ENCODE measurements around the gene PHLPP1.

The PHLPP1 gene

DNA sequence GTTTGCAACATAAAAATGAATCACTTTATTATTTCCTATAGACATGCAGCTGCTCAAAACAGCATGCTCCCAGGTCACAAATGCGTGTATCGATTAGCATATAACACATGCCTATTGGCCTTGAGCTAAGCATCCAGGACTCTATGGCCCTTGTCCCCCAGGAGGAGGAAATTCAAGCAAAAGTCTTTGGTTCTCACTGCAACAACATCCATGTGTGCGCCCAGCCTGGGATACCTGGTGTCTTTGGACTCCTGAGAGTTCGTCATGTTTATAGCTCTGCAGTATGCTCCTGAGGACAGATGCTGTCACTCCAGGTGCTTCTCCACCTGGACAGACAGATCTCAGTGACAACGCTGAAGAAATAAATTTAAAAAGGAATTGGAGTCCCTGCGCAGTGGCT lies 284.6 kb downstream of the PHLPP1 start:
- Mint-ChIP-seq H3K36me3 (ENCODE audit: low read depth) (no peaks in the 10 kb centered on the region), H3K27ac (no peak overlapping the region), H3K27me3 (ENCODE audit: low read depth) (peaks cover 15% of the 10 kb centered on the region), H3K4me3 (no peak overlapping the region), H3K9me3 (no peaks in the 10 kb centered on the region), H3K4me1 (ENCODE audit: low read depth) (no peaks in the 10 kb centered on the region)

DNA sequence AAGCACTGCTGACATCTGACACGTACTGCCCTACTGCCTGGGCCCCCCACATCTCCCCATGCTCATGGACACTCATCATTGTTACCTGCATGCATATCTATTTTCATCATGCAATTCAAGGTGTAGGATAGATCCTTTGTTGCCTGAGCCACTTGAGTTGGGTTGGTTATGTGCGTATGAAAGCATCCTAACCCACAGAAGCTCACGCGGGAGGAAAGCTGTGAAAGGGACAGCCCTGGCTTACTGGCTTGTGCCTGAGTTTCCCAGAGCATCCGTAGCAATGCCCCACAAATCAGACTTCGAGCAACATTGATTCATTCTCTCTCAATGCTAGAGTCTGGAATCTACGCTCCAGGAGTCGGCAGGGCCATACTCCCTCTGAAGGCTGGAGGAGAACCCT lies 285.5 kb downstream of the PHLPP1 start:
- Mint-ChIP-seq H3K4me3 (no peak overlapping the region), H3K9me3 (no peaks in the 10 kb centered on the region), H3K36me3 (ENCODE audit: low read depth) (no peaks in the 10 kb centered on the region), H3K4me1 (ENCODE audit: low read depth) (no peaks in the 10 kb centered on the region), H3K27me3 (ENCODE audit: low read depth) (peaks cover 13% of the 10 kb centered on the region), H3K27ac (no peak overlapping the region)

DNA sequence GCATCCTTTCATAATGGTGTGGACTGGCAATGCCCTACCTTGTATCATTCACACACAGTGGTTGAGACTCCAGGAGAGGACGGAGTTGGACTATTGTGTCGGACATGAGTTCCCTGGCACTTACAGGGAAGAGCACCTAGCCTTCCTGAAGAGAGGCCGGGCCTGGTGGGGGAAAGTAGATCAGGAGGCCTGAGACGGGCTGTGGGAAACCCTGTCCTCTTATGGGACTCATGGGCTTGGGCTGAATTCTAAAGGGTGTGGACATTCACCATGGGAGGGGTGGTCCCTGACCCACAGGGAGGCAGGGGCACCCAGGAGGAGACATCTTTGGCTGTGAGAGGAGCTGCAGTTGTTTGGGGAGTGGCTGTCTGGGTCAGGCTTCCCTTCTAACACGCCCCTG lies 286.5 kb downstream of the PHLPP1 start:
- peaks cover 13% of the 10 kb centered on the region for H3K27me3 Mint-ChIP-seq (ENCODE audit: low read depth)
- H3K36me3 Mint-ChIP-seq (ENCODE audit: low read depth) = no peaks in the 10 kb centered on the region
- H3K4me3 Mint-ChIP-seq = no peak overlapping the region
- no peaks in the 10 kb centered on the region for H3K4me1 Mint-ChIP-seq (ENCODE audit: low read depth)
- no peak overlapping the region for H3K27ac Mint-ChIP-seq
- no peaks in the 10 kb centered on the region for H3K9me3 Mint-ChIP-seq

DNA sequence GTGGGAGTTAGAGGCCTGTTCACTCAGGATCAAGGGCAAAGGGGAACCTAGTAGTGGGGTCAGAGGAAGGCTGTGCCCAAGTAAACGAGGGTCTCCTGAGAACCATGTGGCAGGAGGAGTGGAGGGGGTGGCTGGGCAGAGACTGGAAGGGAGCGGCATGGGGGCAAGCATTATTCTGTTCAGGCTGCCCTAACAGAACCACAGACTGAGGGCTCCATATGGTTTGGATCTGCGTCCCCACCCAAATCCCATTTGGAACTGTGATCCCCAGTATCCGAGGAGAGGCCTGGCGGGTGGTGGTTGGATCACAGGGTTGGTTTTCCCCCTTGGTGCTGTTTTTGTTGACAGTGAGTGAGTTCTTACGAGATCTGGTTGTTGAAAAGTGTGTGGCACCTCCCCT lies 287.0 kb downstream of the PHLPP1 start:
- H3K4me1 Mint-ChIP-seq (ENCODE audit: low read depth) = no peaks in the 10 kb centered on the region
- H3K36me3 Mint-ChIP-seq (ENCODE audit: low read depth) = no peaks in the 10 kb centered on the region
- H3K4me3 Mint-ChIP-seq = no peak overlapping the region
- H3K9me3 Mint-ChIP-seq = no peaks in the 10 kb centered on the region
- peaks cover 10% of the 10 kb centered on the region for H3K27me3 Mint-ChIP-seq (ENCODE audit: low read depth)
- no peak overlapping the region for H3K27ac Mint-ChIP-seq

DNA sequence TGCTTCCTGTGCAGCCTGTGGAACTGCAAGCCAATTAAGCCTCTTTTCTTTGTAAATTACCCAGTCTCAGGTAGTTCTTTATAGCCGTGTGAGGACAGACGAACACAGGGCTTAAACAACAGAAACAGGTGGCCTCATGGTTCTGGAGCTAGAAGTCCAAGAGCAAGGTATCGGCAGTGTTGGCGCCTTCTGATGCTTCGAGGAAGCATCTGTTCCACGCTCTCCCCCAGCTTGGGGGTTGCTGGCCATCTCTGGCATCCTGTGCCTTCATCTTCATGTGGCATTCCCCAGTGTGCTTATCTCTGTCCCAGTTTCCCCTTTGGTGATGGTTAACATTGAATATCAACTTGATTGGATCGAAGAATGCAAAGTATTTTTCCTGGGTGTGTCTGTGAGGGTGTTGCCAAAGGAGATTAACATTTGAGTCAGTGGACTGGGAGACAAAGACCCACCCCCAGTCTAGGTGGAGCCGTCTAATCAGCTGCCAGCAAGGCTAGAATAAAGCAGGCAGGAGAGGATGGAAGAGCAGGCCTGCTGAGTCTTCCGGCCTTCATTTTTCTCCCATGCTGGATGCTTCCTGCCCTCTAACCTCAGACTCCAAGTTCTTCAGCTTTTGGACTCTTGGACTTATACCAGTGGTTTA lies 287.6 kb downstream of the PHLPP1 start:
- Mint-ChIP-seq H3K27ac (no peak overlapping the region), H3K9me3 (no peaks in the 10 kb centered on the region), H3K4me3 (no peak overlapping the region), H3K27me3 (ENCODE audit: low read depth) (peaks cover 13% of the 10 kb centered on the region), H3K4me1 (ENCODE audit: low read depth) (no peaks in the 10 kb centered on the region), H3K36me3 (ENCODE audit: low read depth) (no peaks in the 10 kb centered on the region)

DNA sequence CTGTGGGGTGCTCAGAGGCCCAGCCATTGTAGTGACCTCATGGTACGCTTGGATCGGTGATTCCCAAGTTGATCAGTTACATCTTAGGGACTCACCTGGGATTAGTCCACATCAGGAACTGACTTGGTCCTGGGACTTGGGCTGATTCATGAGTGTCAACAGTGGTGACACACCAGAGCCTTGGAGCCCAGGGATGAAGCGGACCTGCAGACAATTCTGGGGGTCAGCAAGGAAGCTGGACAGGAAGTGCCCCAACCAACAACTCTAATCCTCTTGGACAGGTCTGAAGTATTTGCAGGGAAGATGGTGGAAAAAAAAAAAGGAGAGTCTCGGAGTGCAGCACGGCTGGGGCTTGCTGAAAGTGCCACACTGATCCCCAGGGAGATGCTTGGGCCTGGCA lies 288.6 kb downstream of the PHLPP1 start:
- Mint-ChIP-seq H3K27ac (no peak overlapping the region), H3K4me3 (no peak overlapping the region), H3K9me3 (no peaks in the 10 kb centered on the region), H3K4me1 (ENCODE audit: low read depth) (no peaks in the 10 kb centered on the region), H3K27me3 (ENCODE audit: low read depth) (peaks cover 13% of the 10 kb centered on the region), H3K36me3 (ENCODE audit: low read depth) (no peaks in the 10 kb centered on the region)

DNA sequence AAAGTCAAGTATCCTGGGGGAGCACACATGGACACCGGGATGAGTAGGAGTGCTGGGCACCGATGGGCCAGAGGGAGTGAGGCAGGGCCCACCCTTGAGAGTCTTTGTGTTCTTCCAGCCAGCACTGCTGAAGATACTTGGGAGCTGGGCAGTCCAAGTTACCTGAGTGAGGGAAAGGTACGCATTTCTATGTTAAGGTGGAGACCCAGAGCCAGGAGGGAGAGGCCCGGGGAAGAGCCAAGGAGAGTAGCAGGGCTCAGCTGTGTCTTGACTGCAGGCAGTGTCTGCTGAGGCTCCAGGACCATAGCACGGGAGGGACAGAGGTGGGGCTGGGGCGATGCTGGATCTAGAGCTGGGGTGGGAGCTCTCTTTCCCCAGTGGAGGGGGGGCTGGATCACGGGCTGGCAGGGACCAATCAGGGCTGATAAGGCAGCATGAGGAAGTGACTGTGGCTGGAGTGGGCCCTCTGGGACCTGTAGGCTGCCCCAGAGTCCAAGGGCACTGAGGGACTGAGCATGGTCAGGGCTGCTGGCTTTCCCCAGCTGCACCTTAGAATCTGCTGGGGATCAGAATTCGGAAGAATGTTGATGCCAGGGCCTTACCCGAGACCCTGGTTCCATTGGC lies 289.2 kb downstream of the PHLPP1 start:
- no peak overlapping the region for H3K27ac Mint-ChIP-seq
- H3K4me3 Mint-ChIP-seq = no peak overlapping the region

DNA sequence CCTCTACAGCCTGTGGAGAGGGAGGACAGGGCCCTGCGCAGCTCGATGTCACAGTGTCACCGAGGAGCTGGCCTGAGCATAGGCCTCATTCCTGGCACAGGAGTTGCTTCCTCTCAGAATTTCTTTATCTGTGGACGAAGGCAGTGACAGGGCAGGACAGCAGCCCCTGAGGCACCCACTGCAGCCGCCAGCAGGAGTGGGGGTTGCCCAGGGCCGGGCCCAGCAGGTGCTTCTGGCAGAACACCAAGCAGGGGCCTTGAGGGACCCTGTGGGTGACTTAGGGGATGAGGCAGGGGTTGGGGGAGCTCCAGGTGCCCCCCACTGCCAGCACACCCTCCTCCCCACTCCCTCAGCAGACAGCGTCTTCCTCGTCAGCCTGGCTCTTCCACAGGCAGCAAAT lies 290.0 kb downstream of the PHLPP1 start:
- peaks cover 26% of the 10 kb centered on the region for H3K27me3 Mint-ChIP-seq (ENCODE audit: low read depth)
- no peak overlapping the region for H3K4me3 Mint-ChIP-seq

More for the DNA sequence above, 289.2 kb downstream of the PHLPP1 start:
- Mint-ChIP-seq H3K27me3 (ENCODE audit: low read depth) (peaks cover 19% of the 10 kb centered on the region), H3K36me3 (ENCODE audit: low read depth) (no peaks in the 10 kb centered on the region), H3K9me3 (no peaks in the 10 kb centered on the region), H3K4me1 (ENCODE audit: low read depth) (no peaks in the 10 kb centered on the region)

DNA sequence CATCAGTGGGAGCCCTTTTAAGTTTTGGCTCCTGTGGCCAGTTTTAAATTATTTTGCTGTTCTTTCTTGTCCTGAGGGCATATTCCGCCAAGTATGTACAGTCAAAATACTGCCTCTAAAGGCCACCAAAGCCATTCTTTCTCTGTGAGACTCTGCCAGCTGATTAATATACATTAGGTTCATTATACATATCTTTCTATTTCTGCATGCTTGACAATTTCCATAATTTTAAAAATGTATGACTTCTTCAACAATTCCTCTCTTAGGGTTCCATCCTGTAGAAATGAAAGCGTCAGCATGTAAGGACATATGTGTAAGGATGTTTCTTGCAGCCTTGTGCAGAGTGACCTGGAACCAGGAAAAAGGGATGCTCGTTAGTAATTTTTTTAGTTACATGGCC lies 291.9 kb downstream of the PHLPP1 start:
- H3K27ac Mint-ChIP-seq = no peak overlapping the region
- H3K4me1 Mint-ChIP-seq (ENCODE audit: low read depth) = no peaks in the 10 kb centered on the region
- no peaks in the 10 kb centered on the region for H3K36me3 Mint-ChIP-seq (ENCODE audit: low read depth)
- peaks cover 40% of the 10 kb centered on the region for H3K27me3 Mint-ChIP-seq (ENCODE audit: low read depth)
- H3K9me3 Mint-ChIP-seq = no peaks in the 10 kb centered on the region
- no peak overlapping the region for H3K4me3 Mint-ChIP-seq

More for the DNA sequence above, 290.0 kb downstream of the PHLPP1 start:
- Mint-ChIP-seq H3K36me3 (ENCODE audit: low read depth) (no peaks in the 10 kb centered on the region), H3K27ac (no peak overlapping the region), H3K9me3 (no peaks in the 10 kb centered on the region), H3K4me1 (ENCODE audit: low read depth) (no peaks in the 10 kb centered on the region)

DNA sequence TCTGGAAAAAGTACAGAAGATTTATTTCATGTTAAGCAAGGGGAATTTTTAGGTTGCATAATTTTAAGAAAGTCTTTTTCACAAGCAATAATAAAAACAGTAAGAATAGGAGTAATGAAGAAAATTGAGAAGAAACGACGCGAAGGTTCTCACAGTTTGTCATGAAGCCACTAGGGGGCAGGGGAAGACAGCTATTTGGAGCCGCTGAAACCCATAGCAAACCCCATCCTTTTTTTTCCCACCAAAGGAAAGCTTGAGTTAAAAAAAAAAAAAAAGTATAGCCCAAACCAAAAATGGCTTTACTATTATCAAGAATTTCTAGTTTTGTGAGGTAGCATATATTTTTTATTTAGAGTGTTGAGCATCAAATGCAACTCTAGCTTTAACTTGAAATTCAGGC lies 300.9 kb downstream of the PHLPP1 start:
- Mint-ChIP-seq H3K36me3 (ENCODE audit: low read depth) (peaks cover 5% of the 10 kb centered on the region), H3K27me3 (ENCODE audit: low read depth) (peaks cover 54% of the 10 kb centered on the region), H3K9me3 (peaks cover 8% of the 10 kb centered on the region), H3K4me1 (ENCODE audit: low read depth) (peaks cover 2% of the 10 kb centered on the region), H3K4me3 (no peak overlapping the region), H3K27ac (no peak overlapping the region)

DNA sequence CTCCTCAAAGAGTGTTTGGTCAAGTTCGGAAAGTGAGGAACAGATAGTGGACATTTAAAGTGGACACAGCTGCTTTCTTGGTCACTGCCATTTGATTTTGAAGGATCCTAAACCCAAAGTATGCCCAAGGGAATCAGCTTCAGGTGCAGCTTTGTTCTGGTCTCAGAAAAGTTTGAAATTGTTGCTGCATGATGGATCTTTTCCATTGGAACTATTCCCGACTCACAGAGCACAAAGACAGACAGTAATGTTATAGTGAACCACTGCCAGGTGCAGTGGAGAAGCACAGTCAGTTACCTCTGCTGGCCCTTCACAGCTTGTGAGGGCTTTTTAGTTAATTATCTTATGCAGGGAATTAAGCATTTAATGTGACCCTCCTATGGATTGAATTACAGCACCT lies 301.7 kb downstream of the PHLPP1 start:
- H3K4me1 Mint-ChIP-seq (ENCODE audit: low read depth) = peaks cover 2% of the 10 kb centered on the region
- peaks cover 5% of the 10 kb centered on the region for H3K36me3 Mint-ChIP-seq (ENCODE audit: low read depth)
- H3K27ac Mint-ChIP-seq = no peak overlapping the region
- no peak overlapping the region for H3K4me3 Mint-ChIP-seq
- H3K9me3 Mint-ChIP-seq = peaks cover 8% of the 10 kb centered on the region
- H3K27me3 Mint-ChIP-seq (ENCODE audit: low read depth) = peaks cover 46% of the 10 kb centered on the region

DNA sequence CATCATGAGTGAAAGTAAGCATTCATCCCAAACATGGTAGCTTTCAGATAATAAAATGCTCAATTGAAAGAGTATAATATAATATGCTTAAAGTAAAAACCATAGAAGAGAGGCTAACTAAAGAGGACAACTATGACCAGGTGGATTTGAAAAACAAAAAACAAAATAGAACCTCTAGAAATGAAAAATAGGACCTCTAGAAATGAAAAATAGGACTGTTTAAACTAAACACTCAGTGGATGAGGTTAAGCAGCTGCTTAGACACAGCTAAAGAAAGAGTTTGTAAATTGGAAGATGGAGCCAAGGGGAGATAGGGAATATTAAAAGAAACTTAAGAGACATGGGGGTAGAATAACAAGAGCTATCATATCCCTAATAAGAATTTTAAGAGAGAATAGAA lies 302.6 kb downstream of the PHLPP1 start:
- Mint-ChIP-seq H3K27me3 (ENCODE audit: low read depth) (peaks cover 37% of the 10 kb centered on the region), H3K36me3 (ENCODE audit: low read depth) (peaks cover 5% of the 10 kb centered on the region), H3K27ac (no peak overlapping the region), H3K4me3 (no peak overlapping the region), H3K9me3 (peaks cover 8% of the 10 kb centered on the region), H3K4me1 (ENCODE audit: low read depth) (peaks cover 2% of the 10 kb centered on the region)

DNA sequence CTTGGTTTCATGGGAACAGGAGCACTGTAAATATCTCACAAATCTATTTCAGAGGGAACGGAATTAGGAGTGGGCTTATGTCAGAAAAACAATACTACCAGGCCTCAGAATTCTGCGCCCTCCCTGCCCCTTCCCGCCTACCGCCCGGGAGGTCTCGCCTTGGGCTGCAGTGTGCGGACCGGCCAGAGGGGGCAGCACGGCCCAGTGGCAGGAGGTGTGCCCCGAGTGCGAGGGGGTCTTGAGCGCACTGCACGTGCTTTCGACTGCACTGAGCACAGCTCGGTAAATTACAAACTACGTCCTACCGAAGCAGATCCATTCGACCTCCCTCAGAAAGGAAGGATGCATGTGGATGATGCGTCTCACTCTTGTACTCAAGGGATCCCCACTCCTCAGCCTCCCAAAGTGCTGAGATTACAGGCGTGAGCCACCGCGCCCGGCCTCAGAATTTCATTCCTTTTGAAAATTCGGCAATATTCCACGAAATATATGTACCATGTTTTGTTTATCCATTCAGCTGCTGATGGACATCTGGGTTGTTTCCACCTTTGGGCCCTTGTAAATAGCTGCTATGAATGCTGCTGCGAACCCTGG lies 307.2 kb downstream of the PHLPP1 start:
- H3K27ac Mint-ChIP-seq = no peak overlapping the region
- no peaks in the 10 kb centered on the region for H3K4me1 Mint-ChIP-seq (ENCODE audit: low read depth)
- H3K9me3 Mint-ChIP-seq = peaks cover 8% of the 10 kb centered on the region
- H3K27me3 Mint-ChIP-seq (ENCODE audit: low read depth) = peaks cover 8% of the 10 kb centered on the region
- peaks cover 5% of the 10 kb centered on the region for H3K36me3 Mint-ChIP-seq (ENCODE audit: low read depth)
- H3K4me3 Mint-ChIP-seq = no peak overlapping the region

DNA sequence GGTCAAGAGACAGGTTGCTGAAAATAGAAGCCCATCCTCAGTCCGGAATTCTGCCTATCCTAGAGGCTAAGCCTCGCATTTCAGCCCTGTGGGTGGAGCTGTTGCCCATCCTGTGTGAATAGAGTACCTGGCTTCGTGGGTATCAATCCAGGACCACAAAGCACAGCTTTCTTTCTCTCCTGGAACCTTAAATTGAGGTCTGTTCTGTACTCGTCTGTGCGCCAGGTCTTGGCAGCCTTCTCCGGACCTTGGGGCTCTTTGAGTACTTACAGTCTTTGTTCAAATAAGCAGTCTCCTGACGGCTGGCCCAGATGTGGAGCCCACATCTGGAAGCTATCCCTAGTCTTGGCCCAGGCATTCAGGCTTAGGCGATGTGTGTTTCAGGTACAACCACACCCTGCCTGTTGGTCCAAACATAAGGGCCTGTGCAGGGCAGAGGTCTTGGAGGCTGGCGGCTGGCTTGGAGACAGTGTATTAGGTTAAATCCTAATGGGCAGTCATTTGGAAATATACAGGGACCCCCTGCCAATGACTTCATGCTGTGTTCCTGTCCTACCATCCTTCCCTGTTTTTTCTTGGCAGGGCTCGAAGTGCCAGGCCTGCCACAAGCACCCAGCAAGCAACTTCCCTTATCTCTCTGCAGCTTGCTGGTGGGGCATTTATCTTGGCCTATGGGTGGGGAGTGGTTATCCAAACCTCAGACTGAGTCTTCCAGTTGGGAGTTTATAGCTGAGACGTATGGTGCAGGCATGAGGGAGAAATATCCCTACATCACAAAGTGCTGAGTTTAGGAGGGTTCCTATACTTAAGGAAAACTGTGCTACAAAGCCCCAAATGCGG lies 310.1 kb downstream of the PHLPP1 start:
- Mint-ChIP-seq H3K4me1 (ENCODE audit: low read depth) (no peaks in the 10 kb centered on the region), H3K27ac (no peak overlapping the region), H3K4me3 (no peak overlapping the region), H3K36me3 (ENCODE audit: low read depth) (no peaks in the 10 kb centered on the region), H3K27me3 (ENCODE audit: low read depth) (peaks cover 12% of the 10 kb centered on the region), H3K9me3 (peaks cover 1% of the 10 kb centered on the region)

DNA sequence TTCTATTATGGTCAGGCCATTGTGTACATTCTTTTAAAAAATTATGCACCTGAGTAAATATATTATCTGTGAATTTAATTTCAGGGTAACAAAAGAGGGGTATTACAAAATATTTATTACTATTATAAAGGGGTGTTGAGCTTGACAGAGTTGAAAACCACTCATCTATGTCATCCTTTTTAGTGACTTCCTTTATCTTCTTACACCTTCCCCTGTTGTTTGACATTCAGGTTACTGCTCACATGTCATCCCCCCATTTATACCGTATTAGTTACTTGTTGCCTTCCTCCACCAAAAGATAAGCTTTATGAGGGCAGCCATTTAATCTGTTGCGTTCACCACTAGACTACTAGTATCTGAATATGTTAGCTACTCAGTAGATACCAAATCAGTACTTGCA lies 313.0 kb downstream of the PHLPP1 start:
- Mint-ChIP-seq H3K27ac (no peak overlapping the region), H3K4me3 (no peak overlapping the region), H3K9me3 (peaks cover 6% of the 10 kb centered on the region), H3K4me1 (ENCODE audit: low read depth) (no peaks in the 10 kb centered on the region), H3K27me3 (ENCODE audit: low read depth) (peaks cover 17% of the 10 kb centered on the region), H3K36me3 (ENCODE audit: low read depth) (no peaks in the 10 kb centered on the region)

All from T-helper 1 cell treated with Interleukin-12 subunit alpha and Interleukin-12 subunit beta and Interleukin-4 antibody, amounts not matched to agents 30 μg/mL and 1 μg/mL, for 36 hours (primary cell).